Measurements from ENCODE around the gene HOXA10.

The HOXA10 gene

DNA sequence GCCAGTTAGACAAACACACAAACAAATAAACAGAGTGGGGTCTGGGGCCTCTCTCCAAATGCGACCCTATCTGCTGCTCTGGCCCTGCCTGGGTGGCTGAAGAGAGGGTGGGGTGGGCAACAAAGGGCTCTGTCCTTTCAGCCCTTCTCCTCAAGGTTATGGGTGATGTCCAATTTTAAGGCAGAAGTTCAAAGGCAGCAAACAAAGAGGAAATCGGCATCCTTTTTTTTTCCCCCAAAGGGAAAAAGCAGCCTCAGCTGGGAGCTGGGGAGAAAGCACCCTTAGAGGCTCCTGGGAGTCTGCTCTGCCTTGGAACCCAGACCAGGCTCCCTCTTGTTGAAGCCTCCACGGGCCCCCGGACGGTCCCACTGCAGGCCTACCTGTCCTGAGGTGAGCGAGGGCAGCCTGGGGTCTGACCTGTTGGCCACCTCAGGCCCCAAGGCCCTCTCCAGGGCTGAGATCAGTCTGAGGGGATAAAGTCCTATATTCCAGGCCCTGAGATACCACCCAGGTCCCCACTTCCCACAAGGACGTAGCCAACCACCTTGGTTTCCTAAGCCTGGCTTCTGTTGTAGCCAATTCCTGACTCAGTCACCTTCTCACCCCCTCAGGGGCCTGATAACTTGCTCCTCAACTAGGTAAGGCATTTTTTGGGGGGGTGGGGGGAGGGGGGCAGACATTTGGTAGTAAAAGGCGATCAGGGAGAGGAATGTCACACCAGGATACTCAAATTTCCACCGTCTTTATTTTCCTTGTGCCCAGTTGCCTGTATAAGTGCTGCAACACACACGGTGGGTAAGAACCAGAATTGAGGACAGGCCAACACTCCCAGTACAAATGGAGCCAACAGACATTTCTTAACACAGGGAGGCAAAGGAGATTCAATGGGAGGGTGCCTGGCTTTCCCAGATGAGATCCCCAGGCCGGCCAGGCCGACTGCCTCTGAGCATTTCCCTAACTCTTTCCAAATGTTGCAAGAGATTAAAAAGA lies 6.6 kb upstream of the HOXA10 start:
- no peak overlapping the region for H3K4me3 ChIP-seq (ENCODE audit: low read depth, low read length)

DNA sequence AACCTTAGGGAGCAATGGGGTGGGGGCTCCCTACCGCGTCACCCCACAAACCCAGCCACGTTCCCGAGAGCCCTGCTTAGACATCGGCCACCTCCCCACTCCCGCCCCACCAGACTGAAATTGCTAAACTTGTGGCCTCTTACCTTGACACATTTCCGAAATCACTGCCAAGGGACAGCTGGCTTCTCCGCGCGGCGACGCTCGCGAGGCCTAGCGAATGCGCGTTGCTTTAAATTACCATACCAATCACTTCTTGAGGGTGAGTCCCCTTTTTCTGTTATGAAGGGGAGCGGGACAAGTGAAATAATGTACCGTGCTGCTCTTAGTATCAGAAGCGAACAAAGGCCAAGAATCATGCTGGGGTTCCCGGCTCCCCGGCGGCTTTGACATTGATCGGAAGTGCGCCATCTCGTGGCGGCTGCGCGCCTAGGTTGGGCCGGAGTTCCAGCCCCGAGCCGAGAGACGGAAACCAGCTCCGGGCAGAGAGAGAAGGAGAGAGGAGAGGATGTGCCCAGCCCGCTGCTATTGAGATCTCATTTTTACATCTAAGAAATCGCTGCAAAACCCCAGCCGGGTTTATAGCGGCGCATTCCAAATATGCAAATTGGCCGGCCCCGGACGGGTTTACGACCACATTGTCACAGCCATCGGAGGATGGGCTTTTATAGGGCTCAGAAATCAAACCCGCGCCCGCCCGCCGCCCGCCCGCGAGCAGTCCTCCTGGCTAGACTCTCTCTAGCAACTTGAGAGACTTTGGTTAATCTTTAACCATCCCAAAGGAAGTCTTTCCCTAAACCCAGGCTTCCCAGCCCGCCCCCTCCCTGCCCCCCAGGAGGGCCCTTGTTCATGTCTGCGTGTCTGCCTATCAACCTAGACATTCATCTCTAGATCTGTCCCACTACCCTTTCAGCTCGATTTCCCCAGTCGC lies 5.6 kb upstream of the HOXA10 start:
- no peak overlapping the region for H3K4me3 ChIP-seq (ENCODE audit: low read depth, low read length)

DNA sequence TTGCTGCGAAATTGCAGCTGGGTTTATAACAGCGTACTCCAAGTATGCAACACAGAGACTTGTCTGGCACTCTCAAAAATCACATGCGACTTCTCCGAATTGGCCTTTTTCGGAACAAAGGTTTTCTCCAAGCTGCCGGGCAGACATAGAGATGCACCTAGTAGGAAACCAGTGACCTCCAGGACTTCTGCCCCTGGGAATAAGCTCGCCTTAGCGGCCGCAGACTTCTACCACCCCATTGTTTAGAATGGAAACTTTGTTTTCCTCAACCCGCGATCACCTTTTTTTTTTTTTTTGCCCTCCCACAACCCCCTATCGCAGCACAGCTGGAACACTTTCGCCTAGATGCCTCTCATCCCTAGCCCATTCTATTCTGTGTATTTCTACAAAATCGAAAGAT lies 4.9 kb upstream of the HOXA10 start:
- no peak overlapping the region for H3K4me3 ChIP-seq (ENCODE audit: low read depth, low read length)

DNA sequence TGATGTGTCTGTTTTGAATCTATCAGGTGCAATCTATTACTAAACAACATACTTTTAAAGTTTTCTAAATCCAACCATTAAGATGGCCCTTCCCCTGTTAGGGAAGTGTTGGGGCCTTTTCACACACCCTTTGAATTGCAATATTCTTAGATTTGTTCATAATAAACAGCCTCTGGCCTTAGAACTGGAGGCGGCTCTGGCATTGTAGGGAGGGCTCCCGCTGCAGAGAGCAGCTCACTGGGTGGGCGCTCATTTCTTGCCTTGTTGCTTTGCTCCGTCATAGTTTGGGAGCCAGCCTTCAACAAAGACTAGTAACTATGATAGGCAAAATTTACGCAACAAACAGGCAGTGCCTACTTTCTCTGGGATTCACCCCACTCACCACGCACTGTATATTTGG lies 4.2 kb upstream of the HOXA10 start:
- no peak overlapping the region for H3K4me3 ChIP-seq (ENCODE audit: low read depth, low read length)

DNA sequence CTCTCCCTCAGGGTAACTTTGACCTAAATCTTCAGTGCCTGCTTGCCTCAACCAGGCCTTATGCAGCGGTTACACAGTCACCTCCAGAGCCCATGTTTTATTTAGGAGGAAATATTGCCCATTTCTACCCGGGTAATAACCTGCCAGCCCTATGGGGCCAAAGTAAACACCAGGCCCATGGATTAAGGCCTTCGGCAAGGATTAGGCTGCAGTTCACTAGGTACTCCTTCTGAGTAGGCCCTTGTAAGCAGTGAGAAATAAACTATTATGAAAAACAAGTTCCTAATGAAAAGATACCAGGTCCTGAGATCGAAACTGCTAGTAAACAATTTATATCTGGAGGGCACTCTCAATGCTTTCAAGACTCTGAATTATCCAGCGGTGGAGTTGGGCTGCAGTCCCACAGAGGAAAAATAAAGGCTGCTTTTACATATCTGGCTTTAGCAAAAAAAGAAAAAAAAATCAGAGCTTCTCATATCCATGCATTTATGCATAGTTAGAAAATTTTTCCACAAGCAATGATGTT lies 3.7 kb upstream of the HOXA10 start:
- no peak overlapping the region for H3K4me3 ChIP-seq (ENCODE audit: low read depth, low read length)

DNA sequence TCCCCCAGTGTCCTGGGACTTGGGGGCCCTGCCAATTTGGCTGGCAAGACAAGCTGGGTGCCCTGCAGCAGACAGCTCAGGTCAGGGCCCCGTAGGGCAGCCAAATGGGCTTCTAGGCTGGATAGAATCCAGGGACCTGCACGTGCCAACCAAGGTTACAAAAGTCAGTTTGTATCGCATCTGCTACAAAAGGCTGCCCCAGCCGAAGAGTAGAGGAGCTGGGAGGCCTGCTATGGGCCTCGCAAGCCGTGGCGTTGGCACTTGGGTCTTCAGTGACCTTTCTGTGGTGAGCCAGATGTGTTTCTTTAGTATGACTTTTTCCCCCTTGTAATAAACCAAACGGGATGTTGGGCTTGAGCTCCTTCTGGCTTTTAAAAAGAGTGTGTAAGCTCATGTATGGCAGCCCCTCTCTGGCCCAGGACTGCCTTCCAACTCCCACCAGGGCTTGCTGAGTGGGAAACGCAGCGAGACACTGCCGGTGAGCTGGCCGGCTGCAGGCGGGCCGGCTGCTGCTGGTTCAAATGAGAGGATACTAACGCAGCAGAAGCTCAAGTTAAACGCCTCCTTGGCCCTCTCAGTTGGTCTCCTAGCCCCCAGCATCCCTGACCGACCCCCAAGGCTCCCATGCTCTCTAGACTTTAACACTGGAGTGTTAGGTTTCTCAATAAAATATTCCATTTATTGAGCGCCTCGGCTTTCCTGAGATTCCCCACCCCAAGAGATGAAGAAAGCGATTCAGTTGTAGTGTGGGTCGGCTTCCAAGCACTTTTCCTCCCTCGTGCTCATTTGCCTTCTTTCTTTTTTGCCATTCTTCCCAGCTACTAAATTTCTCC lies 3.1 kb upstream of the HOXA10 start:
- no peak overlapping the region for H3K4me3 ChIP-seq (ENCODE audit: low read depth, low read length)

DNA sequence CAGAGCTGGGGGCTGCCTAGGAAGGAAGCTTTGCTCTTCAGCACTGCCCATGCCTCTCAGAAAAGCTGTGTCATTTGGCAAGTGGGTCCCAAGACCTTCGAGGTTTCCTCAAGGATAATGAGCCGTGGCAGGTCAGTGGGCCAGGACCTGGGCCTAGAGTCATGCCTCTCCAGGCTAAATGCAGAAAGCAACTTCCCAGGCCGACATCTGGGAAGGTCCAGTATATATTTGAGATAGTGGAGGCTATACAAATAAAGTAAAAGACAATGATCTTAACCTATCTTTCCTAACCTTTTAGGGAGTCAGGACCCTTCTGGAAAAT lies 2.4 kb upstream of the HOXA10 start:
- no peak overlapping the region for H3K4me3 ChIP-seq (ENCODE audit: low read depth, low read length)

DNA sequence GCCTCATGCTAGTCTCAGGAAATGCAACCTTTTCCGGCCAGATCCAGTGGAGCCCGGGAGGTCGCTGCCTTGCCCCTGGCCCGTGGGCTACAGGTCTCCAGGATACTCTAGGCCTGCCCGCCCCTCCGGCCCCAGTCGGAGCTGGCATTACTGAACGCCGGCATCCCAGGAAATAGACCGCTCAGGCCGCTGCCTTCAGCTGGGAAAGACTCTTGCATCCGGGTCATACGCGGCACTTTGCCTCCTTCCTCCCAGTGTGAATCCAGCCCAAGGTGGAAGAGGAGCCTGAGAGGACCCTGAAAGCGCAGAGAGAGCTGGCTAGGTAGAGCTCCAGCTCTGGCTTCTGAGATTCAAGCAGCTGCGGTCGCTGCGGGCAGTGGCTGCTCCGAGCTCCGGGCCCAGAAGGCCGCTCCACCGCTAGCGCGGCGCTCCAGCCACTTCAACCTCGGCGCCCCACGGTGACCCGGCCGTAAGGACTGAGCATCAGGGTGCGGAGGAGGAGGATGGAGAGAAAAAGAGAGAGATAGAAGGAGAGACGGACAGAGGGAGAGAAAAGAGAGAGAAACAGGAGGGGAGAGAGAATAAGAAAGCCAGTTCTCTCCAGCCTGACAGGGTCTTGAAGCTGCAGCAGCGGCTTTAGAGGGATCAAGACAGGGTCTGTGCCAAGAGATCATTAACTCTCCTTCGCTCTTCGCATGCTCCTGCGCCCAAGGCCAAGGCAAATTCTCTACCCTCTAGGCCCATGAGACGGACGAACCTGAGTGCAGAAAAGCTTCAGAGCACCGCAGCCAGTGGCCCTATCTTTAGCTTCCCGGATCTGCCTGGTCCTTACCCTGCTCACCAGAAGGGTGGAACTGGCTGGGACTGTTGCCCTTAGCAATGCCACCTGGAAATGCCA lies 1.8 kb upstream of the HOXA10 start:
- H3K4me3 ChIP-seq (ENCODE audit: low read depth, low read length), result no peak overlapping the region

DNA sequence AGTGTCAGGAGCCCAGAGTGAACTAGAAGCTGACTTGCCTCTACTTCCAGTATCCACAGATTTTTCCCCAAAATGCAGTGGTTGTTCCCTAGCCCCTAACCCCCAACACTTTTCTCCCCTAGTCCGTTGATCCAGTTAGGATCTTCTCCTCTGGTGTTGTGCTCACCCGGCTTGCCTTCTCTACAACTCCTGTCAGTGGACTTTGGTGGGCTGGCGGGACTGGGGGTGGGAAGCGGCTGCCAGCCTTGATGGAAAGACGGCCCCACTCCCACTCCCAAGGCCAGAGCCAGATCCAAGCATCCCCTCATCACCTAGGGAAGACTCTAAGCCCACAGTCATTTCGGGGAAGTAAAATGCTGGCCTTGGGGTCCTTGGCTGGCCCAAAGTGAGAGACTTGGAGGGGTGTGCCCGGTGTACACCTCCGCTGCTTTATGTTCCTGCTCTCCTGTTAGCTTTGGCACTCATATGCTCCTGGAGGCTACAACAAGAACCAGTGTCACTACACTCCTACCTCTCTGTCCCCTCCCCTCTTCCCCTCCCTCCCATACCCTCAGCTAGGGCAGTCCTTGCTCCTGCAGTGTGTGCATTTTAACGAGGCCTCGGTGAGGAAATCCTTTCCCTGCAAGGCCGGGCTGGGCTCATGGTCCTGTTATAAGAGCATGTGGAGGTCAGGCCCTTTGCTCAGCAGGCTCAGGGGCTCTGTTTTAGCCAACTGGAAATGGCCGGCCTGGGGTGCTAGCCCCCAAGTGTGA lies 930 bp upstream of the HOXA10 start:
- H3K4me3 ChIP-seq (ENCODE audit: low read depth, low read length), result no peak overlapping the region

DNA sequence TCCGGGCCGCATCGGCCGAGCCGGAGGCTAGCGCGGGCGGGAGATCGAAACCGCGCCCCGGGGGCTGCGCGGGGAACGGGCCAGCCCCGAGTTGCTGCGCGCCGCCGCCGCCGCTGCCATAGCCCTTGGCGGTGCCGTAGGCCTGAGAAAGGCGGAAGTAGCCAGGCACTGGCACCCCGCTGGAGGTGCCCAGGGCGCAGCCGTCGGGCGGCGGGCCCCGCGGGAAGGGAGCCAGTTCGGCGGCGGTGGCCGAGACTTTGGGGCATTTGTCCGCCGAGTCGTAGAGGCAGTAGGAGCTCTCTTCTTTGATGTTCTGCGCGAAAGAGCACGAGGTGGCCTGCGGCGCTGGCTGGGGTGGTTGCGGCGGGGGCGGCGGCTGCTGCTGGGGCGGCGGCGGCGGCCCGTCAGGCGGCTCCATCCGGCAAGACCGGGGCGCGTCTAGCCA lies 587 bp downstream of the HOXA10 start:
- no peak overlapping the region for H3K4me3 ChIP-seq (ENCODE audit: low read depth, low read length)

DNA sequence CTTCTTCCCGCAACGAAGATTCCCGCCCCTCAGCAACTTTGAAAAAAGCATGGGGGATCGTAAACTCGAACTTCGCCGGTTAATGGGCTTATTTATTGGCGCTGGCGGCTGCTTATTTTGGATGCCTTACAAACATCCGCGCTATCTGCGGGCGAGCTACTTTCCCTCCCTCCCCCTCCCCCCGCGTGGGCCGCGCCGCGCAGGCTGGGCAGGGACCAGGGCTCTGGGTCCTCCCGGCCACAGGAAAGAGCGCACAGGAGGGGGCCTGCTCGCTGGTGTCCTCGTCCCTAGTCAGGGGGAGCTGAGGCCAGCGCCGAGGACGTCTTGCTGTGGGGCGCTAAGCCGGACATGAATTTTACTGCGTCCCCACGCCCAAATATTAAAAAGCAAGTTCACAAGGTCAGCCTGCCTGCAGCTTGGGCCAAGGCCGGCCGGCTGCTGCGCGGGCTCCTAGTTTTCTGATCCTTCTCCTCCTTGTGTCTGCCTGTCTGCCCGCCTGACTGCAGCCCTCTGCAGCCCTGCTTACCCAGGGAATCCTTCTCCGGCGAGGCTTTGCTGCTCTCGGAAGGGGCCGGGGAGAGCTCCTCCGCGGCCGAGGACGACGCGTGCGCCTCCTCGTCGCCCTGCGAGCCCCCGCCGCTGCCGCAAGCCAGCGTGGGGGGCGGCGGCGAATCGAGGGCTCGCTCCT lies 1.2 kb downstream of the HOXA10 start:
- H3K4me3 ChIP-seq (ENCODE audit: low read depth, low read length), result no peak overlapping the region

DNA sequence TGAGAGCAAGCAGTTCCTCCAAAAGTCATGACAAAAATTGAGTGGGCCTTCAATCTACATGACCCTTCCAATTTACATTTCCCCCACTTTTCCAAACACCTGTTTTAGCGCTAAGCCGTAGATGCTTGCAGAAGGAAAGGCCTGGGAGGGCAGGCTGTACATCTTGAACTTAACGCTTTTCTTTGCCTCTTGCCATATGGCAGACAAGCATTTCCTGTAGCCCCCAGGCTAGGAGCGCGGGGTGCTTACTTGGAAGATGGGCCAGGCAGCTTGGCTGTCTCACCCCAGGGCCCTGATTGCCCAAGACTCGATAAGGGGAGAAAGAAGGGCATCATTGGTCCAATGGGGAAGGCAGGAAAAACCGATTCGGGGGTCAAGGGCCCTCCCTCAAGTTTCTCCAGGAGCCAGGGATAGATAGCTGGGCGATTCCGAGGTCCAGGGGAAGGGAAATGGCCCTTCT lies 1.8 kb downstream of the HOXA10 start:
- no peak overlapping the region for H3K4me3 ChIP-seq (ENCODE audit: low read depth, low read length)

DNA sequence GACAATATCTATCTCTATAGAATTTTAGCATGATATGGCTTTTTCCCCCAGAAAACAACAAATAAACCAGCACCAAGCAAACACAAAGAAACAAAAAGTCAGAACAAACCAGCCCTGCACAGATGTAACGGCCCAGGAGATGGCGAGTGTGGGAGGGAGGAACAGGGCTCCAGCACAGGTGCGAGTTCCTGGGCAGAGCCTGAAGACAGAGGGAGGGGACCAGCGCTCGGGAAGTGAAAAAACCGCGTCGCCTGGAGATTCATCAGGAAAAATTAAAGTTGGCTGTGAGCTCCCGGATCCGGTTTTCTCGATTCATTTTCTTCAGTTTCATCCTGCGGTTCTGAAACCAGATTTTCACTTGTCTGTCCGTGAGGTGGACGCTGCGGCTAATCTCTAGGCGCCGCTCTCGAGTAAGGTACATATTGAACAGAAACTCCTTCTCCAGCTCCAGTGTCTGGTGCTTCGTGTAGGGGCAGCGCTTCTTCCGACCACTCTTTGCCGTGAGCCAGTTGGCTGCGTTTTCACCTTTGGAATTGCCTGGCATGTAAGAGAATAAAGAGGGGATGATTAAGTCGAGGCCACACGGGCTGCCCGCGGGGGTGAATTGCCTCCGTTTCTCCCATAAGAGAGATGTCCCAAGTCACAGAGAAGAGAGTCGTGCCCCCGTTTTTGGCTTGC lies 2.3 kb downstream of the HOXA10 start:
- H3K4me3 ChIP-seq (ENCODE audit: low read depth, low read length), result no peak overlapping the region

DNA sequence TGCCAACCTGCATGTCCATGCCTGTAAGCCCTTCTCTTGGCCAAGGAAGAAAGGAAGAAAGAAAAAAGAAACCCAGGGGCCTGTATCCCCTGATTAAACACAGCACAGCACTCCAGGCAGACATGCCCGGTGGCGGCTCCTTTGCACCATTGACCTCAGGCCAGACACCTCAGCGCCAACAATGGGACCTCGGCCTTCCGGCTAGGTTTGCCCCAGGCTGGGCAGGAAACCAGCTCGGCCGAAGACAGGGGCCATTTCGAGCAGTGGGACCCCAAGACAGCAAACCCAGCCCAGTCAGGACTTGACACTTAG lies 2.8 kb downstream of the HOXA10 start:
- no peak overlapping the region for H3K4me3 ChIP-seq (ENCODE audit: low read depth, low read length)

DNA sequence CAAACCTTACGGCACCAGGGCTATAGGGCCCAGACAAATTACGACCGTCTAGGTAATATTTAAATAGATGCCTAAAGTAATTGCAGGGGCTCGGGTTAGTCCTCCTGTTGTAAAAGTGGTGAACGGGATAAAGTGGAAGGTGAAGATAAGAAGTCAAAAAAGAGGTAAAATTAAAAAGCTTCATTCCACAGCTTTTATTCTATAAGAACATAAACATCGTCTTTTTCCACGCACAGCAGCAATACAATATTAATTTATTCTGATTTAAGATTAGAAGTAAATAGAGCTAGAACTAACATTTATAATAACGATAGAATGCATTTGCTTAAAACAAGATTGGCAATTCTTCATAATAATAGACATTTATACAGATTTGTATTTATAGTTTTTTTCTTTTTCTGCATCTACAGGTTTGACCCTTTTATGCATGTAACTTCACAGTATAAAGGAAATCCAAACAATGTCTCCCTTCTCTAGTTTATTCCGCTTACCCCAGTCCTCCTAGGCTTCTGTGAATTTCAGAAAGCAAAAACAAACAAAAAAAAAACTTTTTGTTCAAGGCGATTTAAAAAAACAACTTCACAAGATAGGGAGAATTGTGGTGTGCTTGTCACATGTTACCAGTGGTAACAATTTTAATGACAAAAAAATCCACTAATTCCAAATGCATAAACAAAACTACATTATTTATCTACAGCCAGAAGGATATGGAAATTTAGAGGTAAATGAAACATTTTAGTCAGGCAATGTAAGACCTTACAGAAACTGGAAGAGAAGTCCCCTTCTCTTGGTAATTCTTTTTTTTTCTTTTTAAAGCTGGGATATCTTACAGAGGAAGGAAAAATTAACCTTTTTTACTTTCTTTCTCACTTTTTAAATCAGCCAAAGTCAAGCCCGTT lies 3.4 kb downstream of the HOXA10 start:
- no peak overlapping the region for H3K4me3 ChIP-seq (ENCODE audit: low read depth, low read length)

DNA sequence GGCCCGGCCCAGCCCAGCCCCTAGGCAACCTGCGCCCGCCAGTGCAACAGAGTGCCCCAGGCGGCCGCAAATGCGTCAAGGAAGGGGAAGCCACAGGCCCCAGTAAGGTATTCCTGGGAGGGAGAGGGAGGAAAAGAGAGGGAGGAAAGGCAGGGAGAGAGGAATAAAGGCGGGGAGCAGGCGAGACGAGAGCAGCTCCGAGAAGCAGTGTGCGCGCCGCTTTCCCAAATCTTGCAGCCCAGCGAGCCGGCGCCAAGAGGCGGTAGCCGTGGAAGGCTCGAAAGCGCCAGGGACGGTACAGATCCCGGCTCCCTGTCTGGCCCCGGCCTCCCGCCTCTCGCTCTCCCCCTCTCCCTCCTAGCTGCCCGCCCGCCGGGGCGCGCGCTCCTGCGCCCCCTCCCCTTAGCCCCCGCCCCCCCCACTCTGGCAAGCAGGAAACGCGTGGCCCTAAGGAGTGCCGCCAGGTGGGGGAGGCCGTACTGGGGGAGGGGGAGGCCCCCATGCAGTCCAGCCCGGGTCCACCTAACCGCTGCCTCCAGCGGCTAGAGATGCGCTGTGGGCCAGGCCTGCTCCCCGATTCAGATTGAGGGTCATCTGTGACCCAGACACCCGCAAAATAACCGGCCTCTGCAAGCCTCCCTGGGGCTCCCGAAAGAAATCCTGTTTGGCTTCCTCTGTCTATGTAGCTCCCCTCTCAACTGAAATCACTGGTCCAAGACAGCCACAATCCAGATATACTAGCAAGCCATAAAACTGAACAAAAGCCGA lies 4.3 kb downstream of the HOXA10 start:
- no peak overlapping the region for H3K4me3 ChIP-seq (ENCODE audit: low read depth, low read length)
